Small intestine (tissue), 7 donors: ENCODE data around the gene WBP2NL. TPM values are rescaled to one million over a fixed set of nuclear protein-coding genes. Genes with fewer than 3 reads are reported as not detected.

Experiments used
- DNase-seq, 2 donors: peaks; one replicate each; pipeline versions ENCODE4 v3.0.0 to v3.0.0-alpha.2; 2013
- FAIRE-seq: peaks from 2 replicates; lab custom pipeline; 2012; peaks lifted over from hg19 to GRCh38; lab: Jason Lieb, UNC
- H3K27ac ChIP-seq, 3 donors: one replicate each; pipeline ENCODE4 v1.5.1; 2013; ENCODE audit warnings: low read length in 2 of 3, mild to moderate bottlenecking in 2 of 3, control low read depth in 1 of 3, inconsistent platforms in 1 of 3, low read depth in 1 of 3, moderate library complexity in 1 of 3
- H3K27me3 ChIP-seq, 3 donors: one replicate each; pipeline ENCODE4 v1.6.1; 2013; ENCODE audit warnings: low read length in 3 of 3, inconsistent platforms in 1 of 3; ENCODE audit not compliant: control insufficient read depth in 3 of 3, insufficient read depth in 3 of 3
- H3K36me3 ChIP-seq, 3 donors: one replicate each; pipeline ENCODE4 v1.6.1; 2013; ENCODE audit warnings: low read length in 3 of 3, inconsistent platforms in 1 of 3, low read depth in 1 of 3, mild to moderate bottlenecking in 1 of 3, moderate library complexity in 1 of 3; ENCODE audit not compliant: control insufficient read depth in 3 of 3, insufficient read depth in 2 of 3
- H3K4me1 ChIP-seq, 3 donors: one replicate each; pipeline ENCODE4 v1.6.1; 2013; ENCODE audit warnings: low read length in 2 of 3, inconsistent platforms in 1 of 3, low read depth in 1 of 3, mild to moderate bottlenecking in 1 of 3, moderate library complexity in 1 of 3; ENCODE audit not compliant: control insufficient read depth in 3 of 3, insufficient read depth in 2 of 3
- H3K4me3 ChIP-seq, 3 donors: one replicate each; pipeline ENCODE4 v1.5.1; 2013; ENCODE audit warnings: low read length in 3 of 3, control low read depth in 1 of 3, inconsistent platforms in 1 of 3, low read depth in 1 of 3, mild to moderate bottlenecking in 1 of 3, moderate library complexity in 1 of 3
- H3K9me3 ChIP-seq, 2 donors: one replicate each; pipeline ENCODE4 v1.6.1; 2013; ENCODE audit warnings: low read depth in 1 of 2, low read length in 1 of 2; ENCODE audit not compliant: control insufficient read depth in 2 of 2, insufficient read depth in 1 of 2
- WGBS, 3 donors: extraction: QIAGEN DNeasy Blood & Tissue Kit; methylation state at CpG; one replicate each; pipeline ENCODE4 v1.1.7; 2013; 5-methylcytosine and 5-hydroxymethylcytosine counted together
- polyA plus RNA-seq, 4 donors: library from polyadenylated mRNA; stranded (reverse) in 3 of 4; unstranded in 1 of 4; fragments of 200-250 nt in 3 of 4; fragments of 120-200 nt in 1 of 4; gene quantifications; one replicate each; pipeline versions ENCODE4 v1.2.1 to v1.2.3, GENCODE V29; 2013
- donor health status: healthy with polysubstance abuse.
- donor health status: control.
- donor health status: control.
- donor health status: Bipolar disorder and iron deficiency.
- donor health status: healthy.

Gene WBP2NL
- polyA plus RNA-seq, 4 donors: 0.52 to 2.2 (median 1.5) TPM

DNA sequence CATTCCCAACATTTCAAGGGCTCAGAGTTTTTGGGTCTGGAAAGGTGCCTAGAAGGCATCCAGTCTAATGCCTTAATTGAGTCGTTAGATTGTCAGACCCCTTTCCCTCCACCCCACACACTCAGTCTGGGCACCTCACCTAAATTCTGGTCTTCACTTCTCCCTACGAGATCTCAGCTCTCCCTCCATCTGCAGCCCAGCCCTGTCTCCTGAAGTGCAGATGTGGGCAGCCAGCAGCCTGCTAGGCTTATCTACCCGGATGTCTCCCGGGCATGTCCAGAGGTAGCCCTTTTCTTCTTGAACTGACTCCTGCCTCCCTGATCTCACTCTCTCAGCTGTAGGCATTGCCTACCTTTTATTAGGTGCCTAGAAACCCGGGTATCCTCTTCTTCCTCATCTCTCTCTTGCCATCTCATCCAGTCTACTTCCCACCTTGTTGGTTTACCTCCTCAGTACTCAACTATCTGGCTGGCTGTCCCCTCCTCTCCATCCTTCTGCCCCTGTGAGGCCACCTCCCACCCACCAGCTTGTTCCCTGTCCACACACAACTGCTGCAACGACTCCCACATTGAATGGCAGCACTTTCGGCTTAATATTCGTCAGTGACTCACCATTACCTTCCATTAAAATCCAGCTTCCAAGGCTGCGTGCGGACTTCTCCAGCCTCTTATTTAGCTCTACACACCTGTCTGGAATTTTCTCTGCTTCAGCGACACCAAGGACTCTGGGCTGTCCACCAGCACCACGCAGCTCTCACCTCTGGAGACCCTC lies 23.1 kb upstream of the WBP2NL start:
- no peaks in the 10 kb centered on the region for H3K9me3 ChIP-seq
- H3K27me3 ChIP-seq: peaks cover 0 to 54% (median 25%) of the 10 kb centered on the region in 3 donors
- FAIRE-seq (no peak), DNase-seq (no peak)
- 36 to 64% (median 43%) methylated on average over 12 of the region's 12 CpGs for WGBS, 3 donors
- H3K4me1 ChIP-seq: peaks cover 0 to 4% (median 1%) of the 10 kb centered on the region in 3 donors
- H3K27ac ChIP-seq: no peak overlapping the region
- H3K4me3 ChIP-seq: no peak overlapping the region
- H3K36me3 ChIP-seq: no peaks in the 10 kb centered on the region

- peaks cover 0 to 54% (median 25%) of the 10 kb centered on the region in 3 donors for H3K27me3 ChIP-seq
Observed at GRCh38 chr22:41976070-41976901, 22.3 kb upstream of the WBP2NL start.

GRCh38 chr22:41976961-41977566 lies 21.5 kb upstream of the WBP2NL start:
- 3 to 7% (median 6%) methylated on average over 37 to 46 of the region's 46 CpGs for WGBS, 3 donors
- peaks cover 0 to 55% (median 25%) of the 10 kb centered on the region in 3 donors for H3K27me3 ChIP-seq
- peak overlapping the region in 2 of 3 donors; percentile 18 to 50 for H3K4me3 ChIP-seq
- no peak overlapping the region for H3K27ac ChIP-seq
- no peaks in the 10 kb centered on the region for H3K9me3 ChIP-seq
- FAIRE-seq: no peak
- peak in 1 of 2 donors; percentile 26 for DNase-seq
- H3K36me3 ChIP-seq: no peaks in the 10 kb centered on the region
- peaks cover 0 to 4% (median 1%) of the 10 kb centered on the region in 3 donors for H3K4me1 ChIP-seq

More at GRCh38 chr22:41976070-41976901, 22.3 kb upstream of the WBP2NL start:
- Histone ChIP-seq H3K4me3 (peak overlapping the region in 1 of 3 donors; percentile 50), H3K4me1 (peaks cover 0 to 4% (median 1%) of the 10 kb centered on the region in 3 donors), H3K36me3 (no peaks in the 10 kb centered on the region), H3K9me3 (no peaks in the 10 kb centered on the region), H3K27ac (no peak overlapping the region)
- 2 to 6% (median 5%) methylated on average over 19 to 72 of the region's 72 CpGs for WGBS, 3 donors
- DNase-seq (peak; percentile 38 to 66), FAIRE-seq (no peak)

- no peak for FAIRE-seq
Observed at GRCh38 chr22:41978732-41979131, 19.9 kb upstream of the WBP2NL start.

DNA sequence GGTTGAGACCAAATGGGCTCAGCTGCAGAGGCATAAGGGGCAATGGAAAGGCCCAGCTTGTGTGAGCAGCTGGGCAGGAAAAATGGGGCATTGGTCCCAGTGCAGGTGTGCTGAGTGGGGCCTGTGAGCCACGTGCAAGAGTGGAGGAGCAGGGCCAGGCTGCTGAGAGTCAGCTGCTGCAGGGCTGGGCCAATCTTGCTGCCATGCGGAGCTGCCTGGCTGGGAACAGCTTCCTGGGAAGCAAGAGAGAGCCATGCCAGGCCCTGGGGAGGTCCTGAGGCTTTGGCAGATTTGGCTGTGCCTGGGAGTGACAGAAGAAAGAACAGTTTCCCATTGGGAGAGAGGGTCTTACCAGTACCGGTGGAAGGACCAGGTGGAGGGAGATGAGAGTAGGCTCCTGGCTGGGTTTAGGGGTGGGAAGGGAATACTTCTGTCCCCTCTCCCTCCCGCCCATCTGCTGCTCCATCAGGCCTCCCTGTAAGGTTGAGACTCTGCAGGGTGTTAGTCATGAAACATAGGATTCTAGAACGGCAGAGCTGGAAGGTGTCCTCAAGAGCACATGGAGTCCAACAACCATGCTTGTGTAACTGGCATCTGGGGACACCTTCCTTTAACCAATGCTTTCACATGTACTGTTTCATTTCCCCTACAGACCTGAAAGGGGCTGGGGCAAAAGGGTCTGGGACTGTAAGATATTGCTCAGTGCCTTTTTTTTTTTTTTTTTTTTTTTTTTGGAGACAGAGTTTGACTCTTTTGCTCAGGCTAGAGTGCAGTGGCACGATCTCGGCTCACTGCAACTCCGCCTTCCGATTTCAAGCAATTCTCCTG lies 19.0 kb upstream of the WBP2NL start:
- Histone ChIP-seq H3K36me3 (no peaks in the 10 kb centered on the region), H3K27ac (no peak overlapping the region), H3K4me1 (peaks cover 0 to 4% (median 1%) of the 10 kb centered on the region in 3 donors), H3K4me3 (no peak overlapping the region), H3K27me3 (peaks cover 0 to 47% (median 20%) of the 10 kb centered on the region in 3 donors), H3K9me3 (no peaks in the 10 kb centered on the region)
- 74 to 83% (median 77%) methylated on average over 8 to 9 of the region's 9 CpGs for WGBS, 3 donors
- DNase-seq: no peak
- no peak for FAIRE-seq

More at GRCh38 chr22:41978732-41979131, 19.9 kb upstream of the WBP2NL start:
- H3K4me3 ChIP-seq: no peak overlapping the region
- peaks cover 0 to 51% (median 20%) of the 10 kb centered on the region in 3 donors for H3K27me3 ChIP-seq
- no peaks in the 10 kb centered on the region for H3K36me3 ChIP-seq
- 98 to 100% (median 100%) methylated on average over 1 of the region's 1 CpG for WGBS, 3 donors
- DNase-seq: no peak
- no peak overlapping the region for H3K27ac ChIP-seq
- H3K4me1 ChIP-seq: peaks cover 0 to 4% (median 1%) of the 10 kb centered on the region in 3 donors
- H3K9me3 ChIP-seq: no peaks in the 10 kb centered on the region

DNA sequence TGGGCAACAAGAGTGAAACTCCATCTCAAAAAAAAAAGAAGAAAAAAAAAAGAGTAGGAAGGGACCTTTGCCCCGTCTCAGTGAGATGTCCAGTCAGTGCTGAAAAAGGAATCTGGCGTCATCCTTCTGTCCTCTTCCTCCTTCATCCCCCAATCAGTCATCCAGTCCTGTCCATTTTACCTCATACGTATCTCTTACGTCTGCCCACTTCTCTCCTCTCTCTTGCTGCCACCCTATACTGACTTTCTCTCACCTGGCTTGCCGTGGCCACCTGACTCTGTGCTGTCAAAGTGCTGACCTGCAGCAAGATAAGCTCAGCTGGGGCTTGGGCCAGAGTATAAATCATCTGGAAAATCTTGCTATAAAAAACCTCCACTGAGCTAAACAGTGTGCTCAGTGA lies 15.7 kb upstream of the WBP2NL start:
- no peaks in the 10 kb centered on the region for H3K9me3 ChIP-seq
- H3K4me1 ChIP-seq: no peaks in the 10 kb centered on the region
- no peak overlapping the region for H3K27ac ChIP-seq
- no peak overlapping the region for H3K4me3 ChIP-seq
- FAIRE-seq (no peak), DNase-seq (peak in 1 of 2 donors; percentile 25)
- 43 to 62% (median 58%) methylated on average over 5 of the region's 5 CpGs for WGBS, 3 donors
- no peaks in the 10 kb centered on the region for H3K36me3 ChIP-seq
- H3K27me3 ChIP-seq: peaks cover 0 to 20% (median 2%) of the 10 kb centered on the region in 3 donors

DNA sequence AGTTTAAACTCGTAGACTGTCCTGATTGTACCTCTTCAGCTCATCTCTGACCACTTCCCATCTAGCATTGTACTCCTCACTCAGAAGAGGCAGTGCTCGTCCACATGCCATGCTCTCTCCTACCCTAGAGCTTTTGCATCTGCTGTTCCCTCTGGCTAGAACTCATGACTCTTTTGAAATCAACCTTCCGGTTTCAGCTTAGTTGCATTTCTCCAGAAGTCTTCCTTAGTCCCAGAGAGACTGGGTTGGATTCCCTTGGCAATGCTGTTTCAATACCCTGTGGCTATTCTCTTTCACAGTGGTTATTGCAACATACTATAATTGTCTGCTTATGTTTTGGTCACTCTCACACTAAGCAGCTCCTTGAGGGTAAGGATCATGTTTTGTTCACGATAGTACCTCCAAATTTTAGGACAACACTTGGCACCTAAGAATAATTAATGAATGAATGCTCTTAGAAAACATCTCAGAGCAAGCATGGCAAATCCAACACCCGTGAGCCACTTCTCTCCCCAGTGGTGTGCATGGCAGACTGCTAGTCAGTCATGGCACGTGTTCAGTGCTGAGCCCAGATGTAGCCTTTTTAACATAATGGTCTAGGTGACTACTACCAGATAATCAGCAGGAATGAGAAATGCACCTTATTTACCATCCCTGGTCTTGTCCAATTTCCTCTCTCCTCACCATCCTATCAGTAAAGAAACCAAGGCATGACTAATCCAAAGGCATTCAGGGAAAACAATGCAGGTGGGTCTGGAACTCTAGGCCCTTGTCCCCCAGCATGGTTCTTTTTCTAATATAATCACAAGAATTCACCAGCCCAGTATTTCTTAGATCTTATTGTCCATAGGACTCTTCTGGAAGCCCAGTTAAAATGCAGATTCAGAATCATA lies 14.8 kb upstream of the WBP2NL start:
- no peak overlapping the region for H3K27ac ChIP-seq
- DNase-seq (no peak), FAIRE-seq (no peak)
- peaks cover 0 to 11% (median 0%) of the 10 kb centered on the region in 3 donors for H3K27me3 ChIP-seq
- 70 to 75% (median 74%) methylated on average over 6 of the region's 6 CpGs for WGBS, 3 donors
- no peaks in the 10 kb centered on the region for H3K4me1 ChIP-seq
- H3K4me3 ChIP-seq: no peak overlapping the region
- no peaks in the 10 kb centered on the region for H3K9me3 ChIP-seq
- no peaks in the 10 kb centered on the region for H3K36me3 ChIP-seq
